Smooth muscle cell (in vitro differentiated cells): ENCODE data around the gene WWOX. TPM values are rescaled to one million over a fixed set of nuclear protein-coding genes. Genes with fewer than 3 reads are reported as not detected.

Experiments used
- DNase-seq: peaks from one replicate; lab custom pipeline; 2025; ENCODE audit not compliant: unreplicated experiment; lab: John Stamatoyannopoulos, UW
- H2AFZ ChIP-seq: fragments of 200-600 bp; sonication (generic); 2 replicates; pipeline ENCODE4 v1.6.0; 2016; ENCODE audit warnings: antibody characterized with exemption, low read depth, mild to moderate bottlenecking
- H3F3A ChIP-seq: fragments of 200-600 bp; sonication (generic); 2 replicates; pipeline ENCODE4 v1.6.0; 2017; ENCODE audit warnings: antibody characterized with exemption, low read depth
- H3K27ac ChIP-seq: fragments of 200-600 bp; sonication (generic); 2 replicates; pipeline ENCODE4 v1.5.1; 2016; ENCODE audit warnings: low read depth, mild to moderate bottlenecking
- H3K27me3 ChIP-seq: fragments of 200-600 bp; sonication (generic); 2 replicates; pipeline ENCODE4 v1.6.1; 2016; ENCODE audit warnings: low read depth, mild to moderate bottlenecking
- H3K36me3 ChIP-seq: fragments of 200-600 bp; sonication (generic); 2 replicates; pipeline ENCODE4 v1.5.1; 2016; ENCODE audit warnings: low read depth
- H3K4me1 ChIP-seq: fragments of 200-600 bp; sonication (generic); 2 replicates; pipeline ENCODE4 v1.5.1; 2016; ENCODE audit warnings: low read depth
- H3K4me2 ChIP-seq: fragments of 200-600 bp; sonication (generic); 2 replicates; pipeline ENCODE4 v1.6.0; 2016; ENCODE audit warnings: mild to moderate bottlenecking
- H3K4me3 ChIP-seq: fragments of 200-600 bp; sonication (generic); 2 replicates; pipeline ENCODE4 v1.5.1; 2016; ENCODE audit warnings: mild to moderate bottlenecking
- H3K79me2 ChIP-seq: fragments of 200-600 bp; sonication (generic); 2 replicates; pipeline ENCODE4 v1.6.0; 2016; ENCODE audit warnings: low read depth, mild to moderate bottlenecking
- H3K9ac ChIP-seq: fragments of 200-600 bp; sonication (generic); 2 replicates; pipeline ENCODE4 v1.6.0; 2016; ENCODE audit warnings: low read depth
- H3K9me3 ChIP-seq: fragments of 200-600 bp; sonication (generic); replicated peaks from 2 replicates; pipeline ENCODE4 v1.5.1; 2016; ENCODE audit warnings: low read depth
- H4K20me1 ChIP-seq: fragments of 200-600 bp; sonication (generic); 2 replicates; pipeline ENCODE4 v1.6.0; 2016; ENCODE audit warnings: low read depth
- CTCF ChIP-seq: fragments of 200-600 bp; sonication (generic); IDR thresholded peaks from 2 replicates; pipeline ENCODE4 v1.5.1; 2017; ENCODE audit warnings: borderline replicate concordance, mild to moderate bottlenecking, antibody characterized with exemption; ENCODE audit not compliant: insufficient read depth, poor library complexity, severe bottlenecking
- WGBS: methylation state at CpG from one replicate; pipeline ENCODE4 v1.1.7; 2016; ENCODE audit warnings: low lambda C conversion rate; 5-methylcytosine and 5-hydroxymethylcytosine counted together
- polyA plus RNA-seq: library from polyadenylated mRNA; unstranded; fragments of >200 nt; fragmentation: Nextera tagmentation; extraction: Ambion mirVana; gene quantifications from 2 replicates; pipeline ENCODE4 v1.2.1, GENCODE V29; 2016
- total RNA-seq: library from RNA; depleted of rRNA; stranded (reverse); fragments of >200 nt; gene quantifications from 2 replicates; pipeline ENCODE4 v1.2.3, GENCODE V29; 2014

The WWOX gene
- total and polyA plus RNA-seq, 2 experiments from 2014 or later, result 7.5 to 14.0 TPM

- Histone ChIP-seq H3K4me3 (no peak overlapping the region), H3F3A (peaks cover 23% of the 10 kb centered on the region), H3K79me2 (no peaks in the 10 kb centered on the region), H3K27ac (peak overlapping the region; percentile 46), H3K9me3 (no peaks in the 10 kb centered on the region), H3K4me1 (peaks cover 24% of the 10 kb centered on the region), H3K9ac (no peak overlapping the region), H2AFZ (no peak overlapping the region), H3K27me3 (no peaks in the 10 kb centered on the region), H3K4me2 (no peak overlapping the region), H3K36me3 (no peaks in the 10 kb centered on the region), H4K20me1 (no peaks in the 10 kb centered on the region)
- no peak for TF ChIP-seq CTCF
- WGBS, result 53% methylated on average over 6 of the region's 6 CpGs
- no peak for DNase-seq
These were observed 662.8 kb downstream of the WWOX start for GRCh38 chr16:78762222-78762621.

DNA sequence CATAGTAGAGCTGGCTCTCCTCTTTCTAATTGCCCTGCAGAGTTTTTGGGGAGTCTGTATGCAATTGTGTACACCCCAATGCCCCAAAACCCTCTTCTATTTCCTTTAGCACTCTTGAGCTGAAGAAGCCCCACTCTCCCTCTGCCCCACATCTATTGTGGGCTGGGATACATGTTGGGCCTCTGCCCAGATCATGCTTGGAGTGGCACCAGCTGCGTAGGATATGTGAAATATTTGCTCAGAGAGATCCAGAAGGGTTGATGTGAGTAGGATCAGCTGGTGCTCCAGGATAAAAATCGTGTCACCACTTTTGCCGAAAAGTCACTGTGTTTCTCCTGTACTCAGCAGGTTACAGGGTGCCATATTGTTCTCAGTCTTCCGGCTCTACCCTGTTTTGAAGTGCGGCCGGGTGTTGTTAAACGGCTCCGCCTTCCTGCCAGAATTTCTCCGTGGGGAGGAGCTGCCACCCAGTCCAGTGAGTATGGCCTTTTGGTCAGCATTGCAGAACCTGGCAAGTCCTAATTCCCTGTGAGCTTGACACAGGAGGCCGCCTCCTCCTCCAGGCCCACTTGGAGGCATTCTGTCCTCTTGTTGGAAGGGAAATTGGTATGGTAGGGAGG is 664.5 kb downstream of the WWOX start:
- Histone ChIP-seq H3K36me3 (no peaks in the 10 kb centered on the region), H3K79me2 (no peaks in the 10 kb centered on the region), H4K20me1 (no peaks in the 10 kb centered on the region), H3K27ac (no peak overlapping the region), H2AFZ (no peak overlapping the region), H3K4me1 (peaks cover 30% of the 10 kb centered on the region), H3K9me3 (no peaks in the 10 kb centered on the region), H3K27me3 (no peaks in the 10 kb centered on the region), H3K4me2 (no peak overlapping the region), H3K9ac (no peak overlapping the region), H3F3A (peaks cover 23% of the 10 kb centered on the region), H3K4me3 (no peak overlapping the region)
- WGBS, result 88% methylated on average over 10 of the region's 10 CpGs
- TF ChIP-seq CTCF, result no peak
- no peak for DNase-seq

DNA sequence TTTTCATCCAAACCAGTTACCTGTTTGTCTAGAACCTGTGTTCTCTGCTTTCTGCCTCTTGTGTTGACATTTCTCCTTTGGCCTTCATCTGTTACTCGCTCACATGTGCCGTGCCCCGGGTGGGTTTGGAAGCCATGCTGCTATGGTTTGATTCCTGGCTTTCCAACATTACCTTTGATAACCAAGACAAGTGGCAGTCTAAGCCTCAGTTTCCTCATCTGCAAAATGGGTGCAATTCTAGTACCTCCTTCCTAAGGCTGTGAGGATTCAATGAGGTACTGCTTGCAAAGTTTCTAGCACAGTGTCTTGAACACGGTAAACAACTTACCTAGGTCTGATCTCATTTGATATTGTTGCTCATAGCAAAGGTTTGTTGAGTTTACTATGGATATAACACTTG is 665.0 kb downstream of the WWOX start:
- peaks cover 22% of the 10 kb centered on the region for H3F3A ChIP-seq
- H3K4me3 ChIP-seq, result no peak overlapping the region
- no peaks in the 10 kb centered on the region for H3K27me3 ChIP-seq
- no peak overlapping the region for H3K4me2 ChIP-seq
- no peak overlapping the region for H3K27ac ChIP-seq
- no peaks in the 10 kb centered on the region for H3K36me3 ChIP-seq
- no peak for DNase-seq
- no peak overlapping the region for H3K9ac ChIP-seq
- no peak overlapping the region for H2AFZ ChIP-seq
- H3K4me1 ChIP-seq, result peaks cover 28% of the 10 kb centered on the region
- TF ChIP-seq CTCF, result no peak
- WGBS, result 95% methylated on average over 4 of the region's 4 CpGs
- no peaks in the 10 kb centered on the region for H3K79me2 ChIP-seq
- no peaks in the 10 kb centered on the region for H3K9me3 ChIP-seq
- H4K20me1 ChIP-seq, result no peaks in the 10 kb centered on the region

DNA sequence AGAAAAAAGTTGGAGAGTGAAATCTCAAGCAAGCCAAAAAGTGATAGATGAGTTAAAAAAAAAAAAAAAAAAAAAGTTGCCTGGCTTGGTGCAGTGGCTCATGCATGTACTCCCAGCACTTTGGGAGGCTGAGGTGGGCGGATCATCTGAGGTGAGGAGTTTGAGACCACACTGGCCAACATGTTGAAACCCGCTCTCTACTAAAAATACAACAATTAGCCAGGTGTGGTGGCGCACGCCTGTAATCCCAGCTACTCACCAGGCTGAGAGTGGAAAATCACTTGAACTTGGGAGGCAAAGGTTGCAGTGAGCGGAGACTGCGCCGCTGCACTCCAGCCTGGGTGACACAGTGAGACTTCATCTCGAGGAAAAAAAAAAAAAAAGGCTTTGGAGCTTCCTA is 668.8 kb downstream of the WWOX start:
- Histone ChIP-seq H3K27ac (no peak overlapping the region), H4K20me1 (no peaks in the 10 kb centered on the region), H3K27me3 (no peaks in the 10 kb centered on the region), H2AFZ (no peak overlapping the region), H3K79me2 (no peaks in the 10 kb centered on the region), H3K36me3 (no peaks in the 10 kb centered on the region), H3K4me2 (no peak overlapping the region), H3K9me3 (no peaks in the 10 kb centered on the region), H3K4me1 (peaks cover 7% of the 10 kb centered on the region), H3K4me3 (no peak overlapping the region), H3F3A (no peaks in the 10 kb centered on the region), H3K9ac (no peak overlapping the region)
- 88% methylated on average over 8 of the region's 8 CpGs for WGBS
- no peak for TF ChIP-seq CTCF
- no peak for DNase-seq
